Transverse colon (tissue), 4 donors: ENCODE data around the gene BEST4. TPM values are rescaled to one million over a fixed set of nuclear protein-coding genes. Genes with fewer than 3 reads are reported as not detected.

Source experiments
- DNase-seq: peaks from one replicate; pipeline ENCODE4 v3.0.0-alpha.2; 2019
- H3K27ac ChIP-seq, 4 donors: fragments of 200-600 bp; sonication (generic); 2 replicates each; pipeline ENCODE4 v1.5.1; 2016 to 2018; ENCODE audit warnings: inconsistent platforms in 4 of 4
- H3K27me3 ChIP-seq: fragments of 200-600 bp; sonication (generic); 2 replicates; pipeline ENCODE4 v1.5.1; 2017; ENCODE audit warnings: inconsistent platforms
- H3K36me3 ChIP-seq, 4 donors: fragments of 200-600 bp; sonication (generic); 2 replicates each; pipeline ENCODE4 v1.5.1; 2017 to 2019; ENCODE audit warnings: inconsistent platforms in 4 of 4
- H3K4me1 ChIP-seq, 4 donors: fragments of 200-600 bp; sonication (generic); 2 replicates each; pipeline ENCODE4 v1.5.1; 2017 to 2020; ENCODE audit warnings: inconsistent platforms in 4 of 4
- H3K4me3 ChIP-seq, 4 donors: fragments of 200-600 bp; sonication (generic); 1 replicate in 1 of 4; 2 replicates in 3 of 4; pipeline versions ENCODE4 v1.5.1 to v1.6.1; 2017 to 2019; ENCODE audit warnings: inconsistent platforms in 4 of 4
- H3K9me3 ChIP-seq, 2 donors: fragments of 200-600 bp; sonication (generic); 2 replicates each; pipeline ENCODE4 v1.5.1; 2017 to 2019; ENCODE audit warnings: inconsistent platforms in 2 of 2
- CTCF ChIP-seq, 5 experiments: fragments of 200-600 bp in 3 of 5; fragments of 450-650 bp in 2 of 5; sonication (generic) in 3 of 5; IDR thresholded peaks; 1 replicate in 2 of 5; 2 replicates in 3 of 5; pipeline ENCODE4 v1.5.1; 2016 to 2017; ENCODE audit warnings: antibody characterized with exemption in 5 of 5, inconsistent platforms in 3 of 5, mild to moderate bottlenecking in 2 of 5, moderate library complexity in 1 of 5
- EP300 ChIP-seq: sonication (generic); formaldehyde crosslinking; IDR thresholded peaks from one replicate; pipeline ENCODE4 v1.6.1; 2017; ENCODE audit warnings: antibody characterized with exemption, low read depth
- POLR2A ChIP-seq: fragments of 450-650 bp; IDR thresholded peaks from one replicate; pipeline ENCODE4 v1.6.1; 2016; ENCODE audit warnings: antibody characterized with exemption, mild to moderate bottlenecking, moderate library complexity
- POLR2AphosphoS5 ChIP-seq, 3 donors: sonication (generic); formaldehyde crosslinking; IDR thresholded peaks; one replicate each; pipeline ENCODE4 v1.6.1; 2016; ENCODE audit warnings: antibody characterized with exemption in 3 of 3
- WGBS, 2 donors: methylation state at CpG; one replicate each; pipeline ENCODE4 v1.1.5; 2018; ENCODE audit warnings: low coverage in 1 of 2; 5-methylcytosine and 5-hydroxymethylcytosine counted together
- in situ Hi-C, 4 donors: fragments of 200-750 bp; cut with MboI; loops; one replicate each; pipeline versions ENCODE4 v1.15.0 to v1.15.1; 2017; ENCODE audit warnings: low sequenced_read_pairs in 3 of 4, low pct_ligation_motif_present in 1 of 4, low pct_unique_long_range_greater_than_20kb in 1 of 4
- intact Hi-C: fragments of 100-400 bp; cut with DNase I; formaldehyde crosslinking; loops from one replicate; pipeline ENCODE4 v1.15.1; 2023; ENCODE audit warnings: low total_unique reads
- total RNA-seq, 4 donors: library from RNA; depleted of rRNA; stranded (reverse); fragments of >200 nt; gene quantifications; one replicate each; pipeline ENCODE4 v1.1.0, GENCODE V29; 2016

BEST4 gene
- total RNA-seq, 4 donors from 2014 or later = 48.8 to 208 (median 92.3) TPM

- TF ChIP-seq POLR2AphosphoS5 (IDR thresholded peaks at IDR 0.05) = no peak
- no peak for TF ChIP-seq CTCF (IDR thresholded peaks at IDR 0.05)
- TF ChIP-seq EP300 = no peak
- no peak for TF ChIP-seq POLR2A
- in situ Hi-C loops = loop anchor here in 2 of 4 donors (25.0 kb wide), 2 partner anchors 227 to 527 kb away; partner anchors contain the start of genes HECTD3 (in 1 of the 2) and UROD (in 1 of the 2)
- H3K27ac ChIP-seq = peak overlapping the region in 3 of 4 donors; percentile 47 to 72 (median 62)
- H3K4me3 ChIP-seq = peak overlapping the region in 2 of 4 donors; percentile 47 to 63
- intact Hi-C loops = loop anchor here (10.0 kb wide), 1 partner anchor 49 kb away; no protein-coding TSS in a partner anchor
- no peaks in the 10 kb centered on the region for H3K9me3 ChIP-seq
- no peaks in the 10 kb centered on the region for H3K36me3 ChIP-seq
- DNase-seq = no peak
- H3K4me1 ChIP-seq = peaks cover 11 to 29% (median 22%) of the 10 kb centered on the region in 4 donors
- no peaks in the 10 kb centered on the region for H3K27me3 ChIP-seq
- 47% methylated on average over 11 of the region's 11 CpGs; no CpG with 5 or more reads in 1 of the 2 donors for WGBS, 2 donors
Observed at GRCh38 chr1:44785501-44786137, 2.4 kb downstream of the BEST4 start.

DNA sequence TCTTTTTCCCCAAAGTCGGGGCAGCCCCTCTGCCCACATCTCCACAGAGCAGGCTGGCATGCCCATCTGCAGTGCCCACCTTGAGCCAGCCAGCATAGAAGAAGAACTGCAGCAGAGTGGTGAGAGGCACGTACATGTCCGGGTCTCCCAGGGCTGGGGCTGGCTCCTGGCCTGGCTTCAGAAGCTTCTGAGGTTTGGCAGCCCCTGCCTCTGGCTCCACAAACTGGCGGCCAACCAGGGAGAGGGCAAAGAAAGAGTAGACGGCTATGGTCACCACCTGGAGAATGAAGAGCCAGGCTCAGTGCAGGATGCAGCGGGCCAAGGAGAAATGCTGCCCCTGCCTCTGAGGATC lies 3.0 kb downstream of the BEST4 start:
- DNase-seq = no peak
- intact Hi-C loops = loop anchor here (10.0 kb wide), 1 partner anchor 50 kb away; no protein-coding TSS in a partner anchor
- in situ Hi-C loops = loop anchor here in 2 of 4 donors (25.0 kb wide), 2 partner anchors 227 to 527 kb away; partner anchors contain the start of genes HECTD3 (in 1 of the 2) and UROD (in 1 of the 2)

DNA sequence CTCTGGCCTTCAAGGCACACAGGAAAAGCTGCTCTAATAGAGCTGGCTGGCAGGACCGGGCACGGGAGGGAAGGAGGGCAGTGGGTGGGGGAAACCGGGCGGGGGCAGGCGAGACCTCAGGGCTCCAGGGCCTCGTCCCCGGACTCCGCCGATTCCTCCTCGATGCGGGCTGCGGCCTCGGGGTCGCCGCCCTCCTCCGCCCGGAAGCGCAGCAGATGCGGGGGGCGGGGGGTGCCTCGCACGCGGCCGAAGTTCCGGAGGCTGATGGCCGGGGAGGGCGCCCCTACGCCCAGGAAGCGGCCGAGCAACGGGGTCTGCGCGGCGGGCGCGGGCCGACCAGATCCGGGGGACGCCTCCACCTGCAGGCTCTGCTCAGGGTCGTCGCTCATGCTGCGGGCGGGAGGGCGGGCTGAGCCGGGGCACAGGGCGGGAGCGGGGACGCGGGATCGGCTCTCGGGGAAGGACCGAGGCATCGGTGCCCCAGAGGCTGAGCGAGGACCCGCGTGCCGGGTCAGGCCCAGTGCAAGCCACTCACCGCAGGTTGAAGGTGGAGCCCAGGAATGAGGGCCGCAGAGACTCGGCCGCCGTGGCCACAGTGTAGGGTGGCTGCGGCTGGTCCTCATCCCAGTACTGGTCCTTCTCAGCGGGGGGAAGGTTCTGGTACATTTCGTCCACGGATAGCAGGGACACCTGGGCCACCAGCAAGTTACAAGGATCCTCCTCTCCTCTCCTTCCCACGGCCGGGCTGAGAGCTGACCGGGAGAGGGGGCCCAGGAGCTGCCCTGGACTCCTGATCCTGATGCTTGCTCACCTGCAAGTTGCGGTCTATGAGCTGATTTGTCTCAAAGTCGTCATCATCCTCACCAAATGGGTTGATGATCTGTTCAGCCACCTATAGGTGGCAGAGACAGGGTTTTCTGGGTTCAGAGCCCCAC lies 3.6 kb downstream of the BEST4 start:
- intact Hi-C loops (loop anchor here (10.0 kb wide), 1 partner anchor 50 kb away; no protein-coding TSS in a partner anchor), in situ Hi-C loops (loop anchor here in 2 of 4 donors (25.0 kb wide), 2 partner anchors 228 to 528 kb away; partner anchors contain the start of genes HECTD3 (in 1 of the 2) and UROD (in 1 of the 2))
- peak; percentile 32 for DNase-seq
- peak overlapping the region in 2 of 4 donors; percentile 9 to 14 for H3K27ac ChIP-seq
- H3K36me3 ChIP-seq = peaks cover 0 to 3% (median 0%) of the 10 kb centered on the region in 4 donors
- H3K27me3 ChIP-seq = no peaks in the 10 kb centered on the region
- TF ChIP-seq CTCF (IDR thresholded peaks at IDR 0.05) = no peak
- no peak for TF ChIP-seq POLR2A
- no peak for TF ChIP-seq POLR2AphosphoS5 (IDR thresholded peaks at IDR 0.05)
- TF ChIP-seq EP300 = no peak
- H3K4me1 ChIP-seq = peaks cover 11 to 29% (median 22%) of the 10 kb centered on the region in 4 donors
- 6% methylated on average over 61 of the region's 71 CpGs; no CpG with 5 or more reads in 1 of the 2 donors for WGBS, 2 donors
- peak overlapping the region; percentile 32 to 47 (median 40) for H3K4me3 ChIP-seq
- H3K9me3 ChIP-seq = no peaks in the 10 kb centered on the region

More for the DNA sequence above, 3.0 kb downstream of the BEST4 start:
- 88% methylated on average over 6 of the region's 6 CpGs; no CpG with 5 or more reads in 1 of the 2 donors for WGBS, 2 donors
- Histone ChIP-seq H3K4me1 (peaks cover 11 to 29% (median 22%) of the 10 kb centered on the region in 4 donors), H3K36me3 (no peaks in the 10 kb centered on the region), H3K27me3 (no peaks in the 10 kb centered on the region), H3K27ac (no peak overlapping the region), H3K4me3 (no peak overlapping the region), H3K9me3 (no peaks in the 10 kb centered on the region)
- no peak for TF ChIP-seq CTCF (IDR thresholded peaks at IDR 0.05)
- TF ChIP-seq POLR2A = no peak
- no peak for TF ChIP-seq EP300
- no peak for TF ChIP-seq POLR2AphosphoS5 (IDR thresholded peaks at IDR 0.05)
